ENCODE measurements around the gene CCDC69. TPM values are rescaled to one million over a fixed set of nuclear protein-coding genes. Genes with fewer than 3 reads are reported as not detected.

Gene CCDC69
- total RNA-seq, 1 donor from 2014 or later, result 1.2 TPM

DNA sequence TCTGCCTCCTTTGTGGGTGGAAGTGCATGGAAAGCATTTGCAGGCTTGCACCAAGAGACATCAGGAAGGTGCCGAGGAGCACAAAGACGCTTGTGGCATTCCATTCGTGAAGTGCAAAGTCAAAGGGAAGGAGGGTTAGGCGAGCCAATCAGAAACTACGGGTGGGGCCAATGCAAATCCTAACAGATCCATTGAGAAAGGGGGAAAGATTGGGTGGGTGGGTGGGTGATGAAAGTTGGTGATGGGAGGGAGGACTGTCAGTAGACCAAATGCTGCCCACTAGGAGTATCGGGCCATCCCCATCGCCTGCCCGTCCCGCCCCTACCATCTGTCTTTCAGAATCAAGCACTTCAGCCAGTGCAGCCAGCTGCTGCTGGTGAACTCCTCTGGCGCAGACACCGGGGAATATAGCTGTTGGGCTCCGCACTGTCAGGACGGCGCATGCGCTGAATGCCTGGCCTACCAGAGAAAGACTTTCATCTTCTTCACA, 49.2 kb downstream of the CCDC69 start:
- no peaks in the 10 kb centered on the region for H3K36me3 Mint-ChIP-seq (ENCODE audit: low read depth, unreplicated experiment)
- TF ChIP-seq, protein P1, sequence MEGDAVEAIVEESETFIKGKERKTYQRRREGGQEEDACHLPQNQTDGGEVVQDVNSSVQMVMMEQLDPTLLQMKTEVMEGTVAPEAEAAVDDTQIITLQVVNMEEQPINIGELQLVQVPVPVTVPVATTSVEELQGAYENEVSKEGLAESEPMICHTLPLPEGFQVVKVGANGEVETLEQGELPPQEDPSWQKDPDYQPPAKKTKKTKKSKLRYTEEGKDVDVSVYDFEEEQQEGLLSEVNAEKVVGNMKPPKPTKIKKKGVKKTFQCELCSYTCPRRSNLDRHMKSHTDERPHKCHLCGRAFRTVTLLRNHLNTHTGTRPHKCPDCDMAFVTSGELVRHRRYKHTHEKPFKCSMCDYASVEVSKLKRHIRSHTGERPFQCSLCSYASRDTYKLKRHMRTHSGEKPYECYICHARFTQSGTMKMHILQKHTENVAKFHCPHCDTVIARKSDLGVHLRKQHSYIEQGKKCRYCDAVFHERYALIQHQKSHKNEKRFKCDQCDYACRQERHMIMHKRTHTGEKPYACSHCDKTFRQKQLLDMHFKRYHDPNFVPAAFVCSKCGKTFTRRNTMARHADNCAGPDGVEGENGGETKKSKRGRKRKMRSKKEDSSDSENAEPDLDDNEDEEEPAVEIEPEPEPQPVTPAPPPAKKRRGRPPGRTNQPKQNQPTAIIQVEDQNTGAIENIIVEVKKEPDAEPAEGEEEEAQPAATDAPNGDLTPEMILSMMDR (IDR thresholded peaks at IDR 0.05; ENCODE audit: unreplicated experiment), result no peak
- H3K27me3 Mint-ChIP-seq (ENCODE audit: unreplicated experiment), result peaks cover 5% of the 10 kb centered on the region
- no peak overlapping the region for H3K4me3 Mint-ChIP-seq (ENCODE audit: unreplicated experiment)
- H3K4me1 Mint-ChIP-seq (ENCODE audit: unreplicated experiment), result peaks cover 5% of the 10 kb centered on the region
- no peak overlapping the region for H3K27ac Mint-ChIP-seq (ENCODE audit: unreplicated experiment)
- no peak for DNase-seq (ENCODE audit: low spot score)
- no peaks in the 10 kb centered on the region for H3K9me3 Mint-ChIP-seq (ENCODE audit: unreplicated experiment)

DNA sequence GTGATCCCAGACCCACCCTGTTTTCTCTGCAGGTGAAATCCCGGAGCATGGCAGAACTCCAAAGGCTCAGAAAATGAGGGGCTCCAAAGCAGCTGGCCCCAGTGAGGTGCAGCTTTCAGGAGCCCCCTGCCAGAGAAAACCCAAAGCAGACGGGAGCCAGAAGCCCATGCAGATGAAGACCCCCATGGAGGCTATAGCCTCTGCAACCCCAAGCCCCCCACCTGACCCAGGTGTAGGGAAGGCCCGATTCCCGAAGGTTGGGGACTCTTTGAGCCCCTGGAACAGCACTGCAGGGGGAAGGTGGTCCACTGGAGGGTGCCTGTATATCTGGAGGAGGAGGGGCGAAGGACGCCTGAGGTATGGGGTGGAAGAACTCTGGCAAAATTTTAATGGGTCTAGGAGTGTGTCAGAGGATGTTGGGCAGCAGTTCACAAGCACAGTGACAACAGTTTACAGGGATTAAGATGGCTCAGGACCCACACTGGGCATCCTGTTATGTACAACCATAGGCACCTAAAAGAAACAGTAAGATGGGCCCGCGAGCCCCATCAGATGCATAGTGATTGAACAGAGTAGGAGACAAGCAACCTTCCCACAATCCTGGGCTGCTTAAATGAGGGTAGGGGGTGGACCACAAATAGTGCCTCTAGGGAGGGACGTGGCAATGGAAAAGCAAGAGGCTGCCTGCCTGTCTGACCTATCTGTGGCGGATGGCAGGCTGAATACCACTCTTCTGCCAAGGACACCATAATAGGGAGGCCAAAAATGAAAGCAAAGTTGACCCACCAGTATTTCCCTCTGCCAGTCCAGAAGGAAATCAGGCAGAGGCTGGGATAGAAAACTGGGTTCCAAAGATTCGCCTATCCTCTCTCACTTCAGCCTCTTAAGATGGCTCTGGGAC, 49.9 kb downstream of the CCDC69 start:
- H3K36me3 Mint-ChIP-seq (ENCODE audit: low read depth, unreplicated experiment), result no peaks in the 10 kb centered on the region

DNA sequence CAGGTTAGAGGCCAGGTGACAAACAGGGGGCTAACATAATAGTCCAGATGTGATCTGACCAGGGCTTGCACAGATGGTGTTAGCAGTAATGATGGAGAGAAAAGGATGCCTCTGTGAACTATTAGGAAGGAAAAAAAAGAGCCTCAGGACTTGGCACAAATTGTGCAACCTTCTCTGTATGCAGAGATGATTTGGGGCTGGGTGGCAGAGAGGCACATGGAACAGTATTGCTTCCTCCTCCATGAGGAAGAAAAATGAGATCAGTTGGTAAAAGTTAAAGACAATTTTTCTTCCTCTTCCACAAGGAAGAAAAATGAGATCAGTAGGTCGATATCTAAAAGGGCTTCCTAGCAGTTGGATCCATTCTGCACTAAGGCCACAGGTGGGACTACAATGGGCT, 52.4 kb downstream of the CCDC69 start:
- Mint-ChIP-seq H3K27ac (ENCODE audit: unreplicated experiment) (no peak overlapping the region), H3K36me3 (ENCODE audit: low read depth, unreplicated experiment) (no peaks in the 10 kb centered on the region), H3K4me3 (ENCODE audit: unreplicated experiment) (no peak overlapping the region), H3K4me1 (ENCODE audit: unreplicated experiment) (peaks cover 5% of the 10 kb centered on the region), H3K9me3 (ENCODE audit: unreplicated experiment) (no peaks in the 10 kb centered on the region), H3K27me3 (ENCODE audit: unreplicated experiment) (peaks cover 5% of the 10 kb centered on the region)
- TF ChIP-seq, protein P1 (IDR thresholded peaks at IDR 0.05; ENCODE audit: unreplicated experiment), result no peak
- no peak for DNase-seq (ENCODE audit: low spot score)

More for the DNA sequence above, 49.9 kb downstream of the CCDC69 start:
- H3K27ac Mint-ChIP-seq (ENCODE audit: unreplicated experiment), result no peak overlapping the region
- TF ChIP-seq, protein P1 (IDR thresholded peaks at IDR 0.05; ENCODE audit: unreplicated experiment), result no peak
- H3K4me1 Mint-ChIP-seq (ENCODE audit: unreplicated experiment), result peaks cover 5% of the 10 kb centered on the region
- H3K27me3 Mint-ChIP-seq (ENCODE audit: unreplicated experiment), result peaks cover 5% of the 10 kb centered on the region
- no peak for DNase-seq (ENCODE audit: low spot score)
- no peaks in the 10 kb centered on the region for H3K9me3 Mint-ChIP-seq (ENCODE audit: unreplicated experiment)
- no peak overlapping the region for H3K4me3 Mint-ChIP-seq (ENCODE audit: unreplicated experiment)

DNA sequence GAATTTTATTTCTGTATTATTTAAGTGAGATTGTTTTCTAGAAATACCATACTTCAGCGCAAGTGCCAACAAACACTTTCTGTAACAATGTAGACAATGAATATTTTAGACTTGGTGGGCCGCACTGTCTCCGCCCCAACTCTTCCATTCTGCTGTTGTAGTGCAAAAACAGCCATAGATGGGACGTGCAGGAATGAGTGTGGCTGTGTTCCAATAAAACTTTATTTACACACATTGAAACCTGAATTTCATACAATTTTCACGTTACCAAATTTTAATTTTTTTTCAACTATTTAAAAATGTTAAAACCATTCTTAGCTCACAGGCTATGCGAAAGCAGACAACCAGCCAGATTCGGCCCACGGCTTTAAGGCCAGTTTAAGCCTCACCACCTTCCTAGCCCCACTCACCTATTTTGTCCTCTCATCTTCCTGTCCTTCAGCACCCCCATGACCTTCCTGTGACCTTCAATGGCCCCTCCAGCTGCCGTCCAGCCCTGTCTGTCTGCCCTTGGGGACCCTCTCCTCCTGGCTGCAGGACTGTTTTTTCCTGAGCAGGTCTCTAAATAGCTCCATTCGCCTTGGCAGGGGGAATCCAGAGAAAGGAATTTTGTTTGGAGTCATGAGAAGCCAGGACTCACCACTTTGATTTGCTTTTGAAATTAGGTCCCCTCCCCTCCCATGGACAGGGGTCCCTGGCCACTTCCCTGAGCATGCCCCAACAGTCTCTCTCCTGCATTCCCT, 55.1 kb downstream of the CCDC69 start:
- Mint-ChIP-seq H3K36me3 (ENCODE audit: low read depth, unreplicated experiment) (no peaks in the 10 kb centered on the region), H3K4me3 (ENCODE audit: unreplicated experiment) (no peak overlapping the region), H3K4me1 (ENCODE audit: unreplicated experiment) (peaks cover 10% of the 10 kb centered on the region), H3K27me3 (ENCODE audit: unreplicated experiment) (peaks cover 5% of the 10 kb centered on the region), H3K27ac (ENCODE audit: unreplicated experiment) (no peak overlapping the region), H3K9me3 (ENCODE audit: unreplicated experiment) (no peaks in the 10 kb centered on the region)
- no peak for DNase-seq (ENCODE audit: low spot score)
- TF ChIP-seq, protein P1 (IDR thresholded peaks at IDR 0.05; ENCODE audit: unreplicated experiment), result no peak

All from endothelial cell (in vitro differentiated cells).